Measurements from ENCODE around the gene CNPY3. TPM values are rescaled to one million over a fixed set of nuclear protein-coding genes. Genes with fewer than 3 reads are reported as not detected.

The CNPY3 gene
- total and polyA plus RNA-seq, 2 of the 13 experiments (the other 11 are each of a cell fraction or from before 2014, with no cell fraction given) = 42.3 to 60.2 TPM

DNA sequence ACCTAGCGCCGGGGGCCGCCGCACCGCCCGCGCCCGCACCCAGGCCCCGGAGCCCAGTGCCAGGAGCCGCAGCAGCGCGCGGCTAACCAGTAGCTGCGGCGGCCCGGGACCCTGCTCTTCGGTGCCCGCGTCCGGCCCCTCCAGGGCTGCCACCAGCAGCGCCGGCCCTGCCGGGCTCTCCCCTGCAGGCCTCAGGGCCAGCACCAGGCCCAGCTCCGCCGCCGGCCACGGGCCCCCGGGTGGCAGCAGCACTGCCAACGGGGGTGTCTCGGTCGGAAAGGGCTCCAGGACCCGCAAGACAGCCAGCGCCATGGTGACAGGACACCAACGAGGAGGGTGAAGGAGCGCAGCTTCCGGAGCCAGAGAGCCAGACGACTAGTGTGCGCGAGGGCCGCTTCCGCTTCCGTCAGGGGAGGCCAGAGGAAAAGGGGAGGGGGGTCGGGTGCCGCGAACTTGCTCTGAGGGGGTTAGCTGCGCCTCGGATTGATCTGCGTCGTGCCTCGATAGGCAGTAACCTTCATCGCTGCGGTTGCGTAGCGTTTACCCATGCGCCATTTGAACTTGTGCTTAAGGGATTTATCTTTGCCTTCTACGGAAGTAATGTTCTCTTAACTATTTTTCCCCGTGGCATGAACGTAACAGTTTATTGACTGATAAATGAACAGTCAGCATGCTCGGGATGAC is 49.7 kb downstream of the CNPY3 start, which contains the start of gene PEX6 (continued):
- TF ChIP-seq ZNF256 (CRISPR knock-in tag; conservative IDR thresholded peaks at IDR 0.05) (no peak), ZNF318 (CRISPR knock-in tag; IDR thresholded peaks at IDR 0.05) (peak; percentile 29; the same call in 1 of the 2 replicates), ZNF282 (IDR thresholded peaks at IDR 0.05; ENCODE audit: partially characterized antibody) (no peak), HOXD1 (CRISPR knock-in tag; IDR thresholded peaks at IDR 0.05) (no peak), NR2F6 (IDR thresholded peaks at IDR 0.05) (peak; percentile 50; the same call in 1 of the 2 replicates), NR2F6 (CRISPR knock-in tag; IDR thresholded peaks at IDR 0.05) (peak; percentile 37; the same call in 1 of the 2 replicates), THRA (CRISPR knock-in tag; IDR thresholded peaks at IDR 0.05; ENCODE audit: borderline replicate concordance) (peak; percentile 55; the same call in 1 of the 2 replicates), HMG20A (CRISPR knock-in tag; IDR thresholded peaks at IDR 0.05; ENCODE audit: borderline replicate concordance) (no peak; the same call in 1 of the 2 replicates), HCFC1 (IDR thresholded peaks at IDR 0.05; ENCODE audit: low read depth, low read length) (peak; percentile 48), ZNF317 (CRISPR knock-in tag; IDR thresholded peaks at IDR 0.05) (peak; percentile 87), NCOA1 (CRISPR knock-in tag; IDR thresholded peaks at IDR 0.05) (0 out of 2 replicates have a peak, but pooled peaks have one; percentile 55)
- TF ChIP-seq, protein P1, sequence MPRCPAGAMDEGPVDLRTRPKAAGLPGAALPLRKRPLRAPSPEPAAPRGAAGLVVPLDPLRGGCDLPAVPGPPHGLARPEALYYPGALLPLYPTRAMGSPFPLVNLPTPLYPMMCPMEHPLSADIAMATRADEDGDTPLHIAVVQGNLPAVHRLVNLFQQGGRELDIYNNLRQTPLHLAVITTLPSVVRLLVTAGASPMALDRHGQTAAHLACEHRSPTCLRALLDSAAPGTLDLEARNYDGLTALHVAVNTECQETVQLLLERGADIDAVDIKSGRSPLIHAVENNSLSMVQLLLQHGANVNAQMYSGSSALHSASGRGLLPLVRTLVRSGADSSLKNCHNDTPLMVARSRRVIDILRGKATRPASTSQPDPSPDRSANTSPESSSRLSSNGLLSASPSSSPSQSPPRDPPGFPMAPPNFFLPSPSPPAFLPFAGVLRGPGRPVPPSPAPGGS (CRISPR knock-in tag; IDR thresholded peaks at IDR 0.05) = peak; percentile 90
- TF ChIP-seq, protein P2, sequence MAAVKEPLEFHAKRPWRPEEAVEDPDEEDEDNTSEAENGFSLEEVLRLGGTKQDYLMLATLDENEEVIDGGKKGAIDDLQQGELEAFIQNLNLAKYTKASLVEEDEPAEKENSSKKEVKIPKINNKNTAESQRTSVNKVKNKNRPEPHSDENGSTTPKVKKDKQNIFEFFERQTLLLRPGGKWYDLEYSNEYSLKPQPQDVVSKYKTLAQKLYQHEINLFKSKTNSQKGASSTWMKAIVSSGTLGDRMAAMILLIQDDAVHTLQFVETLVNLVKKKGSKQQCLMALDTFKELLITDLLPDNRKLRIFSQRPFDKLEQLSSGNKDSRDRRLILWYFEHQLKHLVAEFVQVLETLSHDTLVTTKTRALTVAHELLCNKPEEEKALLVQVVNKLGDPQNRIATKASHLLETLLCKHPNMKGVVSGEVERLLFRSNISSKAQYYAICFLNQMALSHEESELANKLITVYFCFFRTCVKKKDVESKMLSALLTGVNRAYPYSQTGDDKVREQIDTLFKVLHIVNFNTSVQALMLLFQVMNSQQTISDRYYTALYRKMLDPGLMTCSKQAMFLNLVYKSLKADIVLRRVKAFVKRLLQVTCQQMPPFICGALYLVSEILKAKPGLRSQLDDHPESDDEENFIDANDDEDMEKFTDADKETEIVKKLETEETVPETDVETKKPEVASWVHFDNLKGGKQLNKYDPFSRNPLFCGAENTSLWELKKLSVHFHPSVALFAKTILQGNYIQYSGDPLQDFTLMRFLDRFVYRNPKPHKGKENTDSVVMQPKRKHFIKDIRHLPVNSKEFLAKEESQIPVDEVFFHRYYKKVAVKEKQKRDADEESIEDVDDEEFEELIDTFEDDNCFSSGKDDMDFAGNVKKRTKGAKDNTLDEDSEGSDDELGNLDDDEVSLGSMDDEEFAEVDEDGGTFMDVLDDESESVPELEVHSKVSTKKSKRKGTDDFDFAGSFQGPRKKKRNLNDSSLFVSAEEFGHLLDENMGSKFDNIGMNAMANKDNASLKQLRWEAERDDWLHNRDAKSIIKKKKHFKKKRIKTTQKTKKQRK (IDR thresholded peaks at IDR 0.05; ENCODE audit: low read length) = no peak
- TF ChIP-seq, protein P3, sequence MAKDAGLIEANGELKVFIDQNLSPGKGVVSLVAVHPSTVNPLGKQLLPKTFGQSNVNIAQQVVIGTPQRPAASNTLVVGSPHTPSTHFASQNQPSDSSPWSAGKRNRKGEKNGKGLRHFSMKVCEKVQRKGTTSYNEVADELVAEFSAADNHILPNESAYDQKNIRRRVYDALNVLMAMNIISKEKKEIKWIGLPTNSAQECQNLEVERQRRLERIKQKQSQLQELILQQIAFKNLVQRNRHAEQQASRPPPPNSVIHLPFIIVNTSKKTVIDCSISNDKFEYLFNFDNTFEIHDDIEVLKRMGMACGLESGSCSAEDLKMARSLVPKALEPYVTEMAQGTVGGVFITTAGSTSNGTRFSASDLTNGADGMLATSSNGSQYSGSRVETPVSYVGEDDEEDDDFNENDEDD (CRISPR knock-in tag; IDR thresholded peaks at IDR 0.05; ENCODE audit: borderline replicate concordance) = peak; percentile 52; the same call in 1 of the 2 replicates
